Gastrocnemius medialis (tissue), 4 donors: ENCODE results near the gene PFDN2. TPM values are rescaled to one million over a fixed set of nuclear protein-coding genes. Genes with fewer than 3 reads are reported as not detected.

Experiments
- ATAC-seq, 2 donors: fragments of 150-250 bp; one replicate each; pipeline ENCODE4 v1.9.1; 2016
- DNase-seq, 2 donors: peaks; one replicate each; pipeline ENCODE4 v3.0.0-alpha.2; 2019
- H3K27ac ChIP-seq, 4 donors: fragments of 200-600 bp; sonication (generic); 1 replicate in 1 of 4; 2 replicates in 3 of 4; pipeline ENCODE4 v1.5.1; 2016 to 2018; ENCODE audit warnings: mild to moderate bottlenecking in 2 of 4, moderate library complexity in 1 of 4
- H3K27me3 ChIP-seq, 3 donors: fragments of 200-600 bp; sonication (generic) in 2 of 3; 1 replicate in 1 of 3; 2 replicates in 2 of 3; pipeline versions ENCODE4 v1.5.1 to v1.6.0; 2016 to 2019; ENCODE audit warnings: mild to moderate bottlenecking in 1 of 3, moderate library complexity in 1 of 3
- H3K36me3 ChIP-seq, 2 donors: fragments of 200-600 bp; sonication (generic) in 1 of 2; one replicate each; pipeline ENCODE4 v1.5.1; 2017 to 2018
- H3K4me1 ChIP-seq, 2 donors: fragments of 200-600 bp; sonication (generic) in 1 of 2; one replicate each; pipeline ENCODE4 v1.5.1; 2016 to 2017; ENCODE audit warnings: mild to moderate bottlenecking in 2 of 2
- H3K4me3 ChIP-seq, 4 donors: fragments of 200-600 bp; sonication (generic) in 3 of 4; 1 replicate in 1 of 4; 2 replicates in 3 of 4; pipeline ENCODE4 v1.5.1; 2016 to 2019; ENCODE audit warnings: mild to moderate bottlenecking in 2 of 4
- H3K9me3 ChIP-seq, 3 donors: fragments of 200-600 bp; sonication (generic) in 2 of 3; 1 replicate in 1 of 3; 2 replicates in 2 of 3; pipeline ENCODE4 v1.5.1; 2016 to 2019
- POLR2A ChIP-seq, 2 donors: fragments of 450-650 bp; IDR thresholded peaks; one replicate each; pipeline ENCODE4 v1.6.1; 2017; ENCODE audit warnings: antibody characterized with exemption in 2 of 2, mild to moderate bottlenecking in 2 of 2, moderate library complexity in 2 of 2
- in situ Hi-C, 4 donors: fragments of 200-750 bp; cut with MboI; loops; one replicate each; pipeline versions ENCODE4 v1.15.0 to v1.8.0; 2017; ENCODE audit warnings: low sequenced_read_pairs in 4 of 4
- intact Hi-C: fragments of 100-400 bp; cut with DNase I; formaldehyde crosslinking; loops from one replicate; pipeline ENCODE4 v1.15.1; 2023; ENCODE audit warnings: low total_unique reads
- total RNA-seq, 4 donors: library from RNA; depleted of rRNA; stranded (reverse); fragments of >200 nt; gene quantifications; one replicate each; pipeline versions ENCODE4 v1.1.0 to v1.2.3, GENCODE V29; 2016
- TF ChIP-seq, protein P1 (sequence below), 5 experiments: fragments of 450-650 bp in 3 of 5; fragments of 200-600 bp in 2 of 5; sonication (generic) in 2 of 5; IDR thresholded peaks in 4 of 5; conservative IDR thresholded peaks in 1 of 5; 1 replicate in 4 of 5; 2 replicates in 1 of 5; pipeline ENCODE4 v1.5.1; 2016 to 2019; ENCODE audit warnings: antibody characterized with exemption in 5 of 5, mild to moderate bottlenecking in 3 of 5, moderate library complexity in 3 of 5

The PFDN2 gene, protein sequence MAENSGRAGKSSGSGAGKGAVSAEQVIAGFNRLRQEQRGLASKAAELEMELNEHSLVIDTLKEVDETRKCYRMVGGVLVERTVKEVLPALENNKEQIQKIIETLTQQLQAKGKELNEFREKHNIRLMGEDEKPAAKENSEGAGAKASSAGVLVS
- total RNA-seq = 100 to 1,000 TPM in 1 of 4 donors, 10 to 100 TPM in 3; 62.4 to 106 (median 74.1) TPM

DNA sequence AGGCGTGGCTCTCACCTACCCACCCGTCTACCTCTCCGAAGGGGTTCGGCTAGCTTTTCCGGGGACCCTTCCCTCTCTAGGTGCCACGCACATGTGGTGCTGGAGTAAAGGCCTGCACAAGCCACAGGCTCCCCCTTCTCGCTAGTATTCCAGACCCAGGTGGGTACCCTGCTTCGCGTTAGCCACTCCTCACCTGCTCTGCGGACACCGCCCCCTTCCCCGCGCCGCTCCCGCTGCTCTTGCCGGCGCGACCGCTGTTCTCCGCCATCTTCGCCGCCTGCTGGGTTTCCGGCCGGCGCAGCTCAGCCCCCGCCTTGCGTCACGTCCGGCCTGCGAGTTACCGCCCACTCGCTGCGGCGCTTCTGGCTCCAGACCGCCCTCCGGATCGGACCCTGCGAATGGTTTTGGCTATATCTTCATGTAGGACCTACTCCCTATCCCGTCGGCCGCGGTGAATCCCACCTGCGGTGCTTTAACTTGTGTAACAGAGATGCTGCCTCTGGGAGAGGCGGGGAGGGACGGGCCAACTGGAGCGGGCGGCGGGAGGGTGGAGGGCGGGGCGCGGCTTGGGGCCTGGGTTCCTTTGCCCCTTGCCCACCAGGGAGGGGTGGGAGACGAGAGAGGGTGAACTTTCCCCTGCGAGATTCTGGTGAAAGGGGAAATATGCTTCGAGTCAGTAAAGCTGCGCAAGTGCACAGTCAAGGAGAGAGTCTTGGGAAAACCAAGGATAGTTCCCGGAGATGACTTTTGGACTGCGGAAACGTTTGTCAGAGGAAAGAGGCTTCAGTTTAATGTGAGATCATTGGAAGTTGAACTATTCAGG, at the start of gene PFDN2, which contains the start of gene NIT1:
Gene PFDN2, minus strand, starts transcription at position 279 of the 823 bp plus-strand sequence. Its CDS starts 11 bp downstream, at position 268.
Gene NIT1, plus strand, starts transcription at position 347 of the 823 bp plus-strand sequence. Its CDS starts 72 bp downstream, at position 419.
- intact Hi-C loops = loop anchor here (1.0 to 5.0 kb wide), 3 partner anchors 14 to 109 kb away; partner anchors contain the start of genes DEDD, TOMM40L and UFC1
- peaks cover 53% of the 10 kb centered on the region in 2 donors for H3K4me1 ChIP-seq
- ATAC-seq = peak; percentile 84 to 86
- H3K9me3 ChIP-seq = no peaks in the 10 kb centered on the region
- peak within 1 kb of the TSS; percentile 83 to 100 (median 99) for H3K4me3 ChIP-seq
- H3K27me3 ChIP-seq = no peaks in the 10 kb centered on the region
- TF ChIP-seq POLR2A (IDR thresholded peaks at IDR 0.05) = peak; percentile 91 to 94
- TF ChIP-seq, protein P1, sequence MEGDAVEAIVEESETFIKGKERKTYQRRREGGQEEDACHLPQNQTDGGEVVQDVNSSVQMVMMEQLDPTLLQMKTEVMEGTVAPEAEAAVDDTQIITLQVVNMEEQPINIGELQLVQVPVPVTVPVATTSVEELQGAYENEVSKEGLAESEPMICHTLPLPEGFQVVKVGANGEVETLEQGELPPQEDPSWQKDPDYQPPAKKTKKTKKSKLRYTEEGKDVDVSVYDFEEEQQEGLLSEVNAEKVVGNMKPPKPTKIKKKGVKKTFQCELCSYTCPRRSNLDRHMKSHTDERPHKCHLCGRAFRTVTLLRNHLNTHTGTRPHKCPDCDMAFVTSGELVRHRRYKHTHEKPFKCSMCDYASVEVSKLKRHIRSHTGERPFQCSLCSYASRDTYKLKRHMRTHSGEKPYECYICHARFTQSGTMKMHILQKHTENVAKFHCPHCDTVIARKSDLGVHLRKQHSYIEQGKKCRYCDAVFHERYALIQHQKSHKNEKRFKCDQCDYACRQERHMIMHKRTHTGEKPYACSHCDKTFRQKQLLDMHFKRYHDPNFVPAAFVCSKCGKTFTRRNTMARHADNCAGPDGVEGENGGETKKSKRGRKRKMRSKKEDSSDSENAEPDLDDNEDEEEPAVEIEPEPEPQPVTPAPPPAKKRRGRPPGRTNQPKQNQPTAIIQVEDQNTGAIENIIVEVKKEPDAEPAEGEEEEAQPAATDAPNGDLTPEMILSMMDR (IDR thresholded peaks at IDR 0.05 in 4 of 5, conservative IDR thresholded peaks at IDR 0.05 in 1 of 5) = no peak
- peak; percentile 76 to 78 for DNase-seq
- H3K27ac ChIP-seq = peak within 1 kb of the TSS; percentile 90 to 100 (median 98)
- peaks cover 0 to 33% of the 10 kb centered on the region in 2 donors for H3K36me3 ChIP-seq
- in situ Hi-C loops = no loop called here

DNA sequence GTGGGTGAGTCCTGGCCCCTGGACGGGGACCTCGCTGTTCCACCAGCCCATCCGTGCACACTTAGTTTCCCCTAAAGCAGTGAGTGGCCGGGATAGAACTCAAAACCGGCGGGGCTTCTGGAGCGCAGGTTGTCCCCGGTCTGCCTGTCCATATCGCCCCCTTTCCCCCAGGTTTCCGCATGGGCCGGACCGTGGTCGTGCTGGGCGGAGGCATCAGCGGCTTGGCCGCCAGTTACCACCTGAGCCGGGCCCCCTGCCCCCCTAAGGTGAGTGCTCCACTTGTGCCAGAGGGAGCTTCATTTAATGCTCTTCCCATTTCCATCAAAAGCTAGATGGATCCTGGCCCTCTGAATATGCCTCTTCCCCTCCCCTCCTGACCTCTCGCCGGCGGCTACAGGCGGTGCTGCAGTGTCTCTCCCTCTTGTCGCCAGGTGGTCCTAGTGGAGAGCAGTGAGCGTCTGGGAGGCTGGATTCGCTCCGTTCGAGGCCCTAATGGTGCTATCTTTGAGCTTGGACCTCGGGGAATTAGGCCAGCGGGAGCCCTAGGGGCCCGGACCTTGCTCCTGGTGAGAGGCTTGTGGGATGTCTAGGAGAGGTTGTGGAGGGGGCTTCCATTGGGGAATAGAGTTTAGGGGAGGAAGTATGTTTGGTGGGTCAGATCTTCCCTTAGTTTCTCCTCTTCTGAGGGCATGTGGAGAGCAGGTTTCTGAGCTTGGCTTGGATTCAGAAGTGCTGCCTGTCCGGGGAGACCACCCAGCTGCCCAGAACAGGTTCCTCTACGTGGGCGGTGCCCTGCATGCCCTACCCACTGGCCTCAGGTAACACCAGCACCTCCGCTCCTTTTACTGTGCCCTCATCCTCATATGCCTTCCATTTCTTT, 49.1 kb upstream of the PFDN2 start:
- H3K9me3 ChIP-seq = no peaks in the 10 kb centered on the region
- H3K27me3 ChIP-seq = no peaks in the 10 kb centered on the region
- H3K4me3 ChIP-seq = peak overlapping the region; percentile 77 to 90 (median 82)
- TF ChIP-seq POLR2A (IDR thresholded peaks at IDR 0.05) = no peak
- TF ChIP-seq, protein P1 (IDR thresholded peaks at IDR 0.05 in 4 of 5, conservative IDR thresholded peaks at IDR 0.05 in 1 of 5) = no peak
- peaks cover 16 to 19% of the 10 kb centered on the region in 2 donors for H3K4me1 ChIP-seq
- no peak for ATAC-seq
- intact Hi-C loops (loop anchor here (1.0 kb wide), 1 partner anchor 10 kb away; the partner anchor contains the start of gene B4GALT3), in situ Hi-C loops (no loop called here)
- no peak for DNase-seq
- H3K27ac ChIP-seq = peak overlapping the region; percentile 85 to 94 (median 88)
- peaks cover 5 to 63% of the 10 kb centered on the region in 2 donors for H3K36me3 ChIP-seq

DNA sequence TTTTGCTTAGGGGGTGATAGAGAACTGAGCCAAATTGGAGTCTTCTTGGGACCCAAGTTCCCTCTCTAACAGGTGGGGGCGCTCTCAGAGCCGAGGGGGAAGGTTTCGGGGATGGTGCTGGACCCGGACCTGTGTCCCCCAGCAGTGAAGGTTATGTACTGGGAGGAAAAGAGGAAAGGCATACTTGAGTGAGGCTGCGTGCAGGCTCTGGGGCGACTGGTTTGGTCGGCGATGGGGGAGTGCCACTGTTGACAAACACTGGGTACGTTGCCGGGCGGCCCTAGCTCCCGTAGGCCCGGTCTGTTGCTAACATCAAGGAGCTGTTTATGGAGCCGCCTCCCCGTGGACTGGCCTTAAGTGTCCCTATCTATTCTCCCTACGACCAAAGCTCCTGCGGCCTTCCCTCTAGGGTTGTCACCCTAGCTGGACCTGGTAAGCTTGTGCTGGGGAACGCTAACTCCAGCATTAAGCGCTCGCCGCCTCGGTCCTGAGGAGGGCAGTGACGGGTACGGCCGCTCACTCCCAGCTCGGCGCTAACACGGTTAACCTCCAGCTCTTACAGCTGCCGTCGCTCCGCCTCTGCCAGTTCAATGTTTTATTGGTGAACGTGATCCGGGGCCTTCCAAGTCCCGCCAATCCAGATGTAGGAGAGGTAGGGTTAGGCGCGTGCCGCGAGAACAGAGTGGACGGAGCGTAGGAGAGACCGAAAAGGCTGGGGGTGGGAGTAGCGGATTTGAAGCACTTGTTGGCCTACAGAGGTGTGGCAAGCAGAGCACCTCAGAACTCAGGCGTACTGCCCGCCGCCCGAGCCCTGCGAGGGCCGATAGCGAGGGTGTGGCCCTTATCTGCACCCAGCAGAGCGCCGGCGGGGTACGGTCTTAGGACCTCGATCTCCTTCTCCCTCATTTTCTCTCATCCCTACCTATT, 48.2 kb upstream of the PFDN2 start, which contains the start of gene PPOX:
Gene PPOX, plus strand, starts transcription at position 685 of the 927 bp plus-strand sequence. CDS start 422 bp downstream, outside the sequence.
- intact Hi-C loops (loop anchor here (1.0 kb wide), 1 partner anchor 11 kb away; the partner anchor contains the start of gene B4GALT3), in situ Hi-C loops (no loop called here)
- H3K9me3 ChIP-seq = no peaks in the 10 kb centered on the region
- peak; percentile 97 to 99 for ATAC-seq
- TF ChIP-seq POLR2A (IDR thresholded peaks at IDR 0.05) = peak; percentile 73 to 92
- TF ChIP-seq, protein P1 (IDR thresholded peaks at IDR 0.05 in 4 of 5, conservative IDR thresholded peaks at IDR 0.05 in 1 of 5) = peak; percentile 20 to 57 (median 44)
- no peaks in the 10 kb centered on the region for H3K27me3 ChIP-seq
- peak within 1 kb of the TSS; percentile 85 to 94 (median 88) for H3K27ac ChIP-seq
- H3K4me3 ChIP-seq = peak within 1 kb of the TSS; percentile 77 to 90 (median 82)
- H3K36me3 ChIP-seq = peaks cover 5 to 61% of the 10 kb centered on the region in 2 donors
- peak; percentile 98 for DNase-seq
- peaks cover 22 to 26% of the 10 kb centered on the region in 2 donors for H3K4me1 ChIP-seq
